Activated CD4-positive, alpha-beta T cell treated with anti-CD3 and anti-CD28 coated beads, Interleukin-2, amount 50 U/mL, for 24 hours (primary cell): ENCODE results near the gene FXYD4.
"Not testable (repeated sequence)": the region's sequence is repeated elsewhere in the genome, so short reads cannot be mapped to it uniquely, and the experiment has no call there.

Source experiments
- DNase-seq, 2 donors: peaks; one replicate each; pipeline ENCODE4 v3.0.0-alpha.2; 2020; ENCODE audit warnings: low read depth in 1 of 2, low spot score in 1 of 2

FXYD4 gene

GRCh38 chr10:43371418-43371817 is at the start of gene FXYD4:
FXYD4 (plus strand) TSS chr10:43371636; CDS start chr10:43373747, 2,111 bp downstream.
- DNase-seq: no peak

GRCh38 chr10:43322331-43322730 is 49.1 kb upstream of the FXYD4 start:
- no peak for DNase-seq

GRCh38 chr10:43322769-43323168 is 48.7 kb upstream of the FXYD4 start:
- DNase-seq: peak; percentile 49 to 79

- DNase-seq: no peak
These were observed 48.2 kb upstream of the FXYD4 start for GRCh38 chr10:43323245-43323644.

- no peak for DNase-seq
These were observed 46.6 kb upstream of the FXYD4 start for GRCh38 chr10:43324876-43325275.

GRCh38 chr10:43327171-43327570 is 44.3 kb upstream of the FXYD4 start:
- DNase-seq: no peak

- no peak for DNase-seq
These were observed 43.5 kb upstream of the FXYD4 start for GRCh38 chr10:43327986-43328385.

- not testable (repeated sequence) for DNase-seq
These were observed 42.6 kb upstream of the FXYD4 start for GRCh38 chr10:43328810-43329209.

- not testable (repeated sequence) for DNase-seq
These were observed 42.1 kb upstream of the FXYD4 start for GRCh38 chr10:43329246-43329885.

- DNase-seq: not testable (repeated sequence)
These were observed 41.2 kb upstream of the FXYD4 start for GRCh38 chr10:43330049-43330823.

GRCh38 chr10:43330824-43331127 is 40.7 kb upstream of the FXYD4 start:
- not testable (repeated sequence) for DNase-seq

GRCh38 chr10:43333653-43334052 is 37.8 kb upstream of the FXYD4 start:
- no peak for DNase-seq

GRCh38 chr10:43336061-43336460 is 35.4 kb upstream of the FXYD4 start:
- no peak for DNase-seq

GRCh38 chr10:43336641-43337318 is 34.7 kb upstream of the FXYD4 start:
- no peak for DNase-seq

GRCh38 chr10:43337536-43337935 is 33.9 kb upstream of the FXYD4 start:
- DNase-seq: not testable (repeated sequence)

- DNase-seq: no peak
These were observed 33.3 kb upstream of the FXYD4 start for GRCh38 chr10:43338117-43338516.

- DNase-seq: no peak
These were observed 32.3 kb upstream of the FXYD4 start for GRCh38 chr10:43339136-43339535.

- no peak for DNase-seq
These were observed 31.3 kb upstream of the FXYD4 start for GRCh38 chr10:43340101-43340500.

GRCh38 chr10:43340619-43341018 is 30.8 kb upstream of the FXYD4 start:
- no peak for DNase-seq

GRCh38 chr10:43341450-43341849 is 30.0 kb upstream of the FXYD4 start:
- DNase-seq: no peak

- DNase-seq: no peak
These were observed 28.9 kb upstream of the FXYD4 start for GRCh38 chr10:43342279-43343125.
